ENCODE measurements around the gene NPAP1. TPM values are rescaled to one million over a fixed set of nuclear protein-coding genes. Genes with fewer than 3 reads are reported as not detected.

NPAP1 gene
- total RNA-seq, 1 experiment from 2014 or later = 0.07 TPM

- no peak overlapping the region for H2BK120ac ChIP-seq (ENCODE audit: low read depth, low read length, poor library complexity, severe bottlenecking)
- no peak overlapping the region for H3K56ac ChIP-seq (ENCODE audit: insufficient read length, low read depth, low read length)
- TF ChIP-seq, protein P1, sequence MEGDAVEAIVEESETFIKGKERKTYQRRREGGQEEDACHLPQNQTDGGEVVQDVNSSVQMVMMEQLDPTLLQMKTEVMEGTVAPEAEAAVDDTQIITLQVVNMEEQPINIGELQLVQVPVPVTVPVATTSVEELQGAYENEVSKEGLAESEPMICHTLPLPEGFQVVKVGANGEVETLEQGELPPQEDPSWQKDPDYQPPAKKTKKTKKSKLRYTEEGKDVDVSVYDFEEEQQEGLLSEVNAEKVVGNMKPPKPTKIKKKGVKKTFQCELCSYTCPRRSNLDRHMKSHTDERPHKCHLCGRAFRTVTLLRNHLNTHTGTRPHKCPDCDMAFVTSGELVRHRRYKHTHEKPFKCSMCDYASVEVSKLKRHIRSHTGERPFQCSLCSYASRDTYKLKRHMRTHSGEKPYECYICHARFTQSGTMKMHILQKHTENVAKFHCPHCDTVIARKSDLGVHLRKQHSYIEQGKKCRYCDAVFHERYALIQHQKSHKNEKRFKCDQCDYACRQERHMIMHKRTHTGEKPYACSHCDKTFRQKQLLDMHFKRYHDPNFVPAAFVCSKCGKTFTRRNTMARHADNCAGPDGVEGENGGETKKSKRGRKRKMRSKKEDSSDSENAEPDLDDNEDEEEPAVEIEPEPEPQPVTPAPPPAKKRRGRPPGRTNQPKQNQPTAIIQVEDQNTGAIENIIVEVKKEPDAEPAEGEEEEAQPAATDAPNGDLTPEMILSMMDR (conservative IDR thresholded peaks at IDR 0.05) = no peak
- DNase-seq = no peak
- H2BK12ac ChIP-seq (ENCODE audit: insufficient read length, low read depth, low read length) = no peak overlapping the region
- no peak overlapping the region for H3K23ac ChIP-seq (ENCODE audit: insufficient read length, low read depth, low read length)
- H2BK5ac ChIP-seq (ENCODE audit: insufficient read length, low read length) = no peak overlapping the region
- no peaks in the 10 kb centered on the region for H3K79me2 ChIP-seq (ENCODE audit: insufficient read depth, low read length)
- Mint-ChIP-seq H3K36me3 (ENCODE audit: insufficient read depth in 1 of 3, low read depth in 3 of 3) (no peaks in the 10 kb centered on the region; a peak in 2 of 7 replicates), H3K27ac (no peak overlapping the region), H3K9me3 (peaks cover 35 to 52% of the 10 kb centered on the region in 2 experiments), H3K4me3 (no peak overlapping the region), H3K4me1 (peaks cover 10% of the 10 kb centered on the region in 2 experiments; a peak in 3 of 4 replicates), H3K27me3 (ENCODE audit: low read depth) (no peaks in the 10 kb centered on the region)
- H3K4me2 ChIP-seq (ENCODE audit: insufficient read depth, insufficient read length, low read length) = no peak overlapping the region
- H3K4me1 ChIP-seq (ENCODE audit: insufficient read depth, low read length) = 0 out of 2 replicates have a peak, but pooled peaks cover 2% of the 10 kb centered on the region
- H3K9me3 ChIP-seq (ENCODE audit: control insufficient read depth, low read depth, low read length) = peaks cover 13% of the 10 kb centered on the region
- no peaks in the 10 kb centered on the region for H4K20me1 ChIP-seq (ENCODE audit: control insufficient read depth, insufficient read depth, insufficient read length)
- no peak overlapping the region for H2AK5ac ChIP-seq (ENCODE audit: insufficient read length, low read length)
- no peak overlapping the region for H4K8ac ChIP-seq (replicated peaks; ENCODE audit: insufficient read length, low read depth, low read length)
- no CpG with 5 or more reads among the region's 1 CpG for WGBS (ENCODE audit: extremely low coverage, insufficient read length, low lambda C conversion rate)
- no peak overlapping the region for H4K91ac ChIP-seq (ENCODE audit: insufficient read length, low read depth, low read length)
- no peak overlapping the region for H2BK15ac ChIP-seq (ENCODE audit: low read depth, low read length)
- H3K27me3 ChIP-seq (ENCODE audit: insufficient read depth, low read length) = no peaks in the 10 kb centered on the region
- no peak overlapping the region for H3K14ac ChIP-seq (ENCODE audit: insufficient read depth, low read length)
- H4K5ac ChIP-seq (ENCODE audit: insufficient read length, low read depth, low read length) = no peak overlapping the region
- no peak overlapping the region for H3T11ph ChIP-seq (ENCODE audit: low read length)
- H3K18ac ChIP-seq (ENCODE audit: insufficient read length, low read depth, low read length) = no peak overlapping the region
- H3K79me1 ChIP-seq (ENCODE audit: insufficient read depth, low read depth, low read length, poor library complexity, severe bottlenecking) = no peaks in the 10 kb centered on the region
- H3K9ac ChIP-seq (ENCODE audit: extremely low read depth, insufficient read length, low read length) = no peak overlapping the region
- no peaks in the 10 kb centered on the region for H3K23me2 ChIP-seq (ENCODE audit: insufficient read length, low read depth, low read length, poor library complexity, severe bottlenecking)
- H3K4ac ChIP-seq (ENCODE audit: low read depth, low read length) = no peak overlapping the region
- H2BK20ac ChIP-seq (ENCODE audit: low read depth, low read length, poor library complexity, severe bottlenecking) = no peak overlapping the region
- H3K27ac ChIP-seq (ENCODE audit: insufficient read length, low read depth, low read length) = no peak overlapping the region
- no peak overlapping the region for H2AFZ ChIP-seq (ENCODE audit: low read length)
Measured at GRCh38 chr15:24684313-24684712, 8.7 kb downstream of the NPAP1 start.
